ENCODE data around the gene FHOD3. TPM values are rescaled to one million over a fixed set of nuclear protein-coding genes. Genes with fewer than 3 reads are reported as not detected.

FHOD3 gene
- total and polyA plus RNA-seq, 2 of the 8 experiments (the other 6 are each of a cell fraction or from before 2014, with no cell fraction given), result 9.7 to 10.5 TPM

GRCh38 chr18:36389811-36390581 lies 92.5 kb downstream of the FHOD3 start:
- no peak for FAIRE-seq
- CTCF ChIA-PET (ENCODE audit: partially characterized antibody), result interaction anchor here (0.6 to 1.0 kb wide), 2 partner anchors 105 to 774 kb away, joined by 3 to 4 read pairs; no protein-coding TSS in a partner anchor
- H3K4me1 ChIP-seq (replicated peaks in 1 of 4; ENCODE audit: control insufficient read depth in 3 of 4, insufficient read depth in 4 of 4, low read length in 3 of 4), result peaks cover 0 to 4% (median 0%) of the 10 kb centered on the region in 4 experiments; a peak in 2 of 7 replicates
- TF ChIP-seq RAD21 (IDR thresholded peaks at IDR 0.05 in 1 of 2, conservative IDR thresholded peaks at IDR 0.05 in 1 of 2; ENCODE audit: low read depth in 2 of 2, low read length in 2 of 2) (no peak), MAFK (IDR thresholded peaks at IDR 0.05; ENCODE audit: low read depth, low read length) (no peak), FOSL1 (IDR thresholded peaks at IDR 0.05; ENCODE audit: insufficient read depth, low read depth, low read length) (no peak), POLR2AphosphoS5 (IDR thresholded peaks at IDR 0.05; ENCODE audit: low read depth, low read length) (no peak), SIRT6 (IDR thresholded peaks at IDR 0.05; ENCODE audit: low read length) (no peak), SIN3A (conservative IDR thresholded peaks at IDR 0.05 in 1 of 2, IDR thresholded peaks at IDR 0.05 in 1 of 2; ENCODE audit: low read depth in 1 of 2, low read length in 2 of 2) (no peak), ATF3 (IDR thresholded peaks at IDR 0.05; ENCODE audit: insufficient read depth, low read depth, low read length) (no peak), EZH2 (IDR thresholded peaks at IDR 0.05; ENCODE audit: low read depth, low read length, severe bottlenecking) (no peak), BRCA1 (IDR thresholded peaks at IDR 0.05; ENCODE audit: low read depth, low read length) (no peak), CHD2 (IDR thresholded peaks at IDR 0.05; ENCODE audit: low read length) (no peak)
- TF ChIP-seq, protein P1, sequence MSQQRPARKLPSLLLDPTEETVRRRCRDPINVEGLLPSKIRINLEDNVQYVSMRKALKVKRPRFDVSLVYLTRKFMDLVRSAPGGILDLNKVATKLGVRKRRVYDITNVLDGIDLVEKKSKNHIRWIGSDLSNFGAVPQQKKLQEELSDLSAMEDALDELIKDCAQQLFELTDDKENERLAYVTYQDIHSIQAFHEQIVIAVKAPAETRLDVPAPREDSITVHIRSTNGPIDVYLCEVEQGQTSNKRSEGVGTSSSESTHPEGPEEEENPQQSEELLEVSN (IDR thresholded peaks at IDR 0.05), result no peak

More at GRCh38 chr18:36389811-36390581, 92.5 kb downstream of the FHOD3 start:
- H4K20me1 ChIP-seq (replicated peaks in 1 of 2; ENCODE audit: control insufficient read depth in 1 of 2, insufficient read depth in 2 of 2, low read length in 2 of 2), result no peaks in the 10 kb centered on the region
- H2BK12ac ChIP-seq (ENCODE audit: low read depth, low read length), result no peak overlapping the region
- H3K79me2 ChIP-seq (ENCODE audit: control insufficient read depth in 1 of 2, insufficient read depth in 2 of 2, low read length in 2 of 2), result no peaks in the 10 kb centered on the region
- H3K14ac ChIP-seq (ENCODE audit: insufficient read length), result no peak overlapping the region
- no peak overlapping the region for H3K4ac ChIP-seq (replicated peaks; ENCODE audit: insufficient read length, low read depth, low read length)
- no peak overlapping the region for H2BK5ac ChIP-seq (ENCODE audit: low read depth, low read length)
- no peak overlapping the region for H2AK5ac ChIP-seq (ENCODE audit: low read depth, low read length)
- H2BK15ac ChIP-seq (ENCODE audit: low read length), result no peak overlapping the region
- H4K8ac ChIP-seq (ENCODE audit: extremely low read depth, insufficient read depth, low read length), result no peak overlapping the region
- no peak overlapping the region for H3K4me2 ChIP-seq (ENCODE audit: insufficient read depth in 1 of 2, low read depth in 2 of 2, low read length in 2 of 2)
- no peak overlapping the region for H3K27ac ChIP-seq (ENCODE audit: low read depth, low read length)
- no peaks in the 10 kb centered on the region for H3K36me3 ChIP-seq (ENCODE audit: control insufficient read depth in 2 of 4, insufficient read depth in 4 of 4, low read length in 3 of 4)
- H3K56ac ChIP-seq (replicated peaks; ENCODE audit: insufficient read length, low read depth, low read length), result no peak overlapping the region
- no peaks in the 10 kb centered on the region for H3K23me2 ChIP-seq (ENCODE audit: low read depth, low read length)
- DNase-seq (ENCODE audit: low read depth in 1 of 2, low spot score in 2 of 2), result no peak
- no peak overlapping the region for H3K9ac ChIP-seq (replicated peaks in 1 of 4; ENCODE audit: extremely low read depth in 1 of 4, low read depth in 3 of 4, low read length in 3 of 4)
- peaks cover 0 to 2% of the 10 kb centered on the region in 2 experiments; a peak in 1 of 4 replicates for H3K9me3 ChIP-seq (ENCODE audit: insufficient read depth in 2 of 2, low read depth in 1 of 2, low read length in 1 of 2)
- no peak overlapping the region for H3K23ac ChIP-seq (ENCODE audit: insufficient read length)
- no peak overlapping the region for H3K18ac ChIP-seq (ENCODE audit: extremely low read depth, low read length)
- H3K79me1 ChIP-seq (ENCODE audit: low read depth, low read length), result no peaks in the 10 kb centered on the region
- WGBS, 2 experiments (ENCODE audit: extremely low coverage in 1 of 2, insufficient coverage in 1 of 2, insufficient read length in 1 of 2, insufficient replicate concordance in 2 of 2, low coverage in 1 of 2, low lambda C conversion rate in 2 of 2, missing lambda C conversion rate in 1 of 2), result 85% methylated on average over 5 of the region's 5 CpGs; no CpG with 5 or more reads in 1 of the 2 experiments
- no peak overlapping the region for H4K91ac ChIP-seq (replicated peaks; ENCODE audit: insufficient read length, low read length)
- POLR2A ChIA-PET (ENCODE audit: partially characterized antibody), result no interaction called here
- no peak overlapping the region for H2BK120ac ChIP-seq (replicated peaks; ENCODE audit: low read depth, low read length)
- no peak overlapping the region for H4K5ac ChIP-seq (ENCODE audit: insufficient read length, low read depth, low read length)
- no peak overlapping the region for H3K4me3 ChIP-seq (ENCODE audit: extremely low read depth in 1 of 4, insufficient read depth in 2 of 4, low read depth in 3 of 4, low read length in 4 of 4)
- no peak overlapping the region for H2AFZ ChIP-seq (ENCODE audit: low read length)
- H3K27me3 ChIP-seq (replicated peaks in 1 of 4; ENCODE audit: control insufficient read depth in 3 of 4, extremely low read depth in 1 of 4, insufficient read depth in 3 of 4, low read length in 3 of 4), result no peaks in the 10 kb centered on the region
- no peak overlapping the region for H2BK20ac ChIP-seq (ENCODE audit: low read length)
